ENCODE results near the gene ACVR2B. TPM values are rescaled to one million over a fixed set of nuclear protein-coding genes. Genes with fewer than 3 reads are reported as not detected.

The ACVR2B gene
- polyA plus RNA-seq, 1 donor from 2014 or later, result 33.3 TPM

GRCh38 chr3:38496131-38496910 is 42.6 kb downstream of the ACVR2B start, which contains the start of gene EXOG:
EXOG (plus strand) TSS chr3:38496340; CDS start chr3:38496368, 28 bp downstream.
- H3K9ac ChIP-seq (ENCODE audit: low read length), result peak within 1 kb of the TSS; percentile 86

GRCh38 chr3:38497031-38497430 is 43.3 kb downstream of the ACVR2B start:
- Histone ChIP-seq H3K9me2 (ENCODE audit: insufficient read depth, low read length) (no peaks in the 10 kb centered on the region), H3K27ac (ENCODE audit: low read length) (peak overlapping the region; percentile 80), H3K9me3 (ENCODE audit: low read length) (no peaks in the 10 kb centered on the region), H2AFZ (ENCODE audit: low read depth, low read length) (peak overlapping the region; percentile 83), H3K4me3 (ENCODE audit: low read length) (peak overlapping the region; percentile 90), H3K27me3 (ENCODE audit: insufficient read depth, low read depth, low read length) (no peaks in the 10 kb centered on the region), H3K36me3 (ENCODE audit: insufficient read depth, low read length) (no peaks in the 10 kb centered on the region), H3F3A (ENCODE audit: insufficient read depth, low read length, poor library complexity, severe bottlenecking) (no peaks in the 10 kb centered on the region), H4K20me1 (ENCODE audit: insufficient read depth) (no peaks in the 10 kb centered on the region), H3K4me2 (ENCODE audit: low read length) (peak overlapping the region; percentile 92), H3K79me2 (replicated peaks; ENCODE audit: insufficient read depth, low read length) (peaks cover 8% of the 10 kb centered on the region), H3K9ac (ENCODE audit: low read length) (peak overlapping the region; percentile 86)
- TF ChIP-seq EP300 (conservative IDR thresholded peaks at IDR 0.05; ENCODE audit: poor library complexity, severe bottlenecking), result no peak
- TF ChIP-seq TAF1 (IDR thresholded peaks at IDR 0.05; ENCODE audit: low read depth), result no peak
- TF ChIP-seq, protein P1, sequence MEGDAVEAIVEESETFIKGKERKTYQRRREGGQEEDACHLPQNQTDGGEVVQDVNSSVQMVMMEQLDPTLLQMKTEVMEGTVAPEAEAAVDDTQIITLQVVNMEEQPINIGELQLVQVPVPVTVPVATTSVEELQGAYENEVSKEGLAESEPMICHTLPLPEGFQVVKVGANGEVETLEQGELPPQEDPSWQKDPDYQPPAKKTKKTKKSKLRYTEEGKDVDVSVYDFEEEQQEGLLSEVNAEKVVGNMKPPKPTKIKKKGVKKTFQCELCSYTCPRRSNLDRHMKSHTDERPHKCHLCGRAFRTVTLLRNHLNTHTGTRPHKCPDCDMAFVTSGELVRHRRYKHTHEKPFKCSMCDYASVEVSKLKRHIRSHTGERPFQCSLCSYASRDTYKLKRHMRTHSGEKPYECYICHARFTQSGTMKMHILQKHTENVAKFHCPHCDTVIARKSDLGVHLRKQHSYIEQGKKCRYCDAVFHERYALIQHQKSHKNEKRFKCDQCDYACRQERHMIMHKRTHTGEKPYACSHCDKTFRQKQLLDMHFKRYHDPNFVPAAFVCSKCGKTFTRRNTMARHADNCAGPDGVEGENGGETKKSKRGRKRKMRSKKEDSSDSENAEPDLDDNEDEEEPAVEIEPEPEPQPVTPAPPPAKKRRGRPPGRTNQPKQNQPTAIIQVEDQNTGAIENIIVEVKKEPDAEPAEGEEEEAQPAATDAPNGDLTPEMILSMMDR (IDR thresholded peaks at IDR 0.05; ENCODE audit: poor library complexity, severe bottlenecking), result no peak
- no peak for TF ChIP-seq POLR2AphosphoS5 (IDR thresholded peaks at IDR 0.05)

More at GRCh38 chr3:38496131-38496910, 42.6 kb downstream of the ACVR2B start, which contains the start of gene EXOG:
- Histone ChIP-seq H3K4me2 (ENCODE audit: low read length) (peak within 1 kb of the TSS; percentile 92), H3K36me3 (ENCODE audit: insufficient read depth, low read length) (no peaks in the 10 kb centered on the region), H3K9me3 (ENCODE audit: low read length) (no peaks in the 10 kb centered on the region), H3K79me2 (replicated peaks; ENCODE audit: insufficient read depth, low read length) (peaks cover 8% of the 10 kb centered on the region), H3K4me3 (ENCODE audit: low read length) (peak within 1 kb of the TSS; percentile 90), H3K27me3 (ENCODE audit: insufficient read depth, low read depth, low read length) (no peaks in the 10 kb centered on the region), H3K27ac (ENCODE audit: low read length) (peak within 1 kb of the TSS; percentile 80), H3F3A (ENCODE audit: insufficient read depth, low read length, poor library complexity, severe bottlenecking) (no peaks in the 10 kb centered on the region), H4K20me1 (ENCODE audit: insufficient read depth) (no peaks in the 10 kb centered on the region), H3K9me2 (ENCODE audit: insufficient read depth, low read length) (no peaks in the 10 kb centered on the region), H2AFZ (ENCODE audit: low read depth, low read length) (peak within 1 kb of the TSS; percentile 83)
- TF ChIP-seq EZH2 (IDR thresholded peaks at IDR 0.05; ENCODE audit: borderline replicate concordance, insufficient read depth, low read length, poor library complexity, severe bottlenecking) (no peak), POLR2AphosphoS5 (IDR thresholded peaks at IDR 0.05) (peak; percentile 62), SMC3 (conservative IDR thresholded peaks at IDR 0.05; ENCODE audit: poor library complexity) (peak; percentile 82), EP300 (conservative IDR thresholded peaks at IDR 0.05; ENCODE audit: poor library complexity, severe bottlenecking) (no peak), RAD21 (conservative IDR thresholded peaks at IDR 0.05) (peak; percentile 72), MXI1 (conservative IDR thresholded peaks at IDR 0.05; ENCODE audit: poor library complexity, severe bottlenecking) (peak; percentile 65), TAF1 (IDR thresholded peaks at IDR 0.05; ENCODE audit: low read depth) (peak; percentile 69)
- TF ChIP-seq, protein P2, sequence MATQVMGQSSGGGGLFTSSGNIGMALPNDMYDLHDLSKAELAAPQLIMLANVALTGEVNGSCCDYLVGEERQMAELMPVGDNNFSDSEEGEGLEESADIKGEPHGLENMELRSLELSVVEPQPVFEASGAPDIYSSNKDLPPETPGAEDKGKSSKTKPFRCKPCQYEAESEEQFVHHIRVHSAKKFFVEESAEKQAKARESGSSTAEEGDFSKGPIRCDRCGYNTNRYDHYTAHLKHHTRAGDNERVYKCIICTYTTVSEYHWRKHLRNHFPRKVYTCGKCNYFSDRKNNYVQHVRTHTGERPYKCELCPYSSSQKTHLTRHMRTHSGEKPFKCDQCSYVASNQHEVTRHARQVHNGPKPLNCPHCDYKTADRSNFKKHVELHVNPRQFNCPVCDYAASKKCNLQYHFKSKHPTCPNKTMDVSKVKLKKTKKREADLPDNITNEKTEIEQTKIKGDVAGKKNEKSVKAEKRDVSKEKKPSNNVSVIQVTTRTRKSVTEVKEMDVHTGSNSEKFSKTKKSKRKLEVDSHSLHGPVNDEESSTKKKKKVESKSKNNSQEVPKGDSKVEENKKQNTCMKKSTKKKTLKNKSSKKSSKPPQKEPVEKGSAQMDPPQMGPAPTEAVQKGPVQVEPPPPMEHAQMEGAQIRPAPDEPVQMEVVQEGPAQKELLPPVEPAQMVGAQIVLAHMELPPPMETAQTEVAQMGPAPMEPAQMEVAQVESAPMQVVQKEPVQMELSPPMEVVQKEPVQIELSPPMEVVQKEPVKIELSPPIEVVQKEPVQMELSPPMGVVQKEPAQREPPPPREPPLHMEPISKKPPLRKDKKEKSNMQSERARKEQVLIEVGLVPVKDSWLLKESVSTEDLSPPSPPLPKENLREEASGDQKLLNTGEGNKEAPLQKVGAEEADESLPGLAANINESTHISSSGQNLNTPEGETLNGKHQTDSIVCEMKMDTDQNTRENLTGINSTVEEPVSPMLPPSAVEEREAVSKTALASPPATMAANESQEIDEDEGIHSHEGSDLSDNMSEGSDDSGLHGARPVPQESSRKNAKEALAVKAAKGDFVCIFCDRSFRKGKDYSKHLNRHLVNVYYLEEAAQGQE (IDR thresholded peaks at IDR 0.05; ENCODE audit: borderline replicate concordance), result peak; percentile 58
- TF ChIP-seq, protein P1 (IDR thresholded peaks at IDR 0.05; ENCODE audit: poor library complexity, severe bottlenecking), result peak; percentile 91
